Right kidney (tissue), 1 donor: ENCODE data around the gene LITAFD.
"Not testable (repeated sequence)": the region's sequence is repeated elsewhere in the genome, so short reads cannot be mapped to it uniquely, and the experiment has no call there.

Source experiments
- DNase-seq: peaks from one replicate; pipeline ENCODE4 v3.0.0-alpha.2; 2016

The LITAFD gene

GRCh38 chr16:8872967-8873865 lies 8.9 kb upstream of the LITAFD start:
- DNase-seq = no peak

GRCh38 chr16:8873866-8874195 lies 8.3 kb upstream of the LITAFD start:
- not testable (repeated sequence) for DNase-seq

- no peak for DNase-seq
These were observed 7.8 kb upstream of the LITAFD start for GRCh38 chr16:8874388-8874787.

GRCh38 chr16:8875317-8875716 lies 6.8 kb upstream of the LITAFD start:
- not testable (repeated sequence) for DNase-seq

- no peak for DNase-seq
These were observed 4.1 kb upstream of the LITAFD start for GRCh38 chr16:8877894-8878522.

GRCh38 chr16:8878523-8878911 lies 3.6 kb upstream of the LITAFD start:
- no peak for DNase-seq

- DNase-seq = no peak
These were observed 1.2 kb upstream of the LITAFD start for GRCh38 chr16:8880839-8881510.

GRCh38 chr16:8882725-8883377 lies 700 bp downstream of the LITAFD start:
- no peak for DNase-seq

GRCh38 chr16:8885674-8886592 lies 3.8 kb downstream of the LITAFD start:
- no peak for DNase-seq

GRCh38 chr16:8886593-8887430 lies 4.7 kb downstream of the LITAFD start:
- no peak for DNase-seq

- no peak for DNase-seq
These were observed 5.2 kb downstream of the LITAFD start for GRCh38 chr16:8887431-8887765.

GRCh38 chr16:8887952-8888560 lies 5.9 kb downstream of the LITAFD start:
- no peak for DNase-seq

GRCh38 chr16:8888951-8889892 lies 7.1 kb downstream of the LITAFD start:
- no peak for DNase-seq

GRCh38 chr16:8889893-8890548 lies 7.9 kb downstream of the LITAFD start:
- no peak for DNase-seq

- no peak for DNase-seq
These were observed 8.4 kb downstream of the LITAFD start for GRCh38 chr16:8890549-8890921.

GRCh38 chr16:8892101-8892575 lies 10.0 kb downstream of the LITAFD start:
- peak; percentile 35 for DNase-seq

- DNase-seq = no peak
These were observed 11.3 kb downstream of the LITAFD start for GRCh38 chr16:8893426-8893825.

- DNase-seq = no peak
These were observed 12.0 kb downstream of the LITAFD start for GRCh38 chr16:8893976-8894690.
